Vagina (tissue), 2 donors: Measurements from ENCODE around the gene PDIA5.

Source experiments
- CTCF ChIP-seq, 3 experiments: fragments of 450-650 bp in 2 of 3; fragments of 200-600 bp in 1 of 3; sonication (generic) in 1 of 3; IDR thresholded peaks; one replicate each; pipeline ENCODE4 v1.5.1; 2017 to 2019; ENCODE audit warnings: antibody characterized with exemption in 3 of 3, mild to moderate bottlenecking in 2 of 3, moderate library complexity in 2 of 3
- POLR2A ChIP-seq, 2 donors: fragments of 450-650 bp; IDR thresholded peaks; one replicate each; pipeline ENCODE4 v1.6.1; 2017; ENCODE audit warnings: antibody characterized with exemption in 2 of 2, mild to moderate bottlenecking in 2 of 2, moderate library complexity in 2 of 2
- POLR2AphosphoS5 ChIP-seq, 2 donors: sonication (generic); formaldehyde crosslinking; IDR thresholded peaks; one replicate each; pipeline ENCODE4 v1.9.0; 2017; ENCODE audit warnings: antibody characterized with exemption in 2 of 2, mild to moderate bottlenecking in 2 of 2, low read depth in 1 of 2; ENCODE audit not compliant: insufficient read depth in 1 of 2

GRCh38 chr3:123139522-123139921, 72.7 kb downstream of the PDIA5 start:
- no peak for TF ChIP-seq CTCF (IDR thresholded peaks at IDR 0.05)
- no peak for TF ChIP-seq POLR2A (IDR thresholded peaks at IDR 0.05)
- no peak for TF ChIP-seq POLR2AphosphoS5 (IDR thresholded peaks at IDR 0.05; ENCODE audit: insufficient read depth in 1 of 2, low read depth in 1 of 2)
